ENCODE measurements around the gene CDAN1.
"Not testable (repeated sequence)": the region's sequence is repeated elsewhere in the genome, so short reads cannot be mapped to it uniquely, and the experiment has no call there.

The CDAN1 gene

DNA sequence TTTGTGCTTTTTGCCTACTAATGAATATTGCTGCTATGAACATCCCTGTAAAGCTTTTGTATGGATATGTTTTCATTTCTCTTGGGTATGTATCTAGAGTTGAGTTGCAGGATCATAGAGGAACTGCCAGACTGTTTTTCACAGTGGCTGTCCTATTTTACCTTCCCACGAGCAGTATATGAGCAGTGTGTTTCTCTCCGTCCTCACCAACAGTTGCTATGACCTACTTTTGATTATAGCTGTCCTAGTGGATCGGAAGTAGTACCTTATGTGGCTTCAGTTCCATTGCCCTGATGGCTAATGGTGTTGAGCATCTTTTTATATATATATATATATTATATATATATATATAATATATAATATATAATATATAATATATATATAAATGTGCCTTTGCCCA, 25.2 kb downstream of the CDAN1 start:
- no peak for DNase-seq (ENCODE audit: low read depth in 2 of 2)

DNA sequence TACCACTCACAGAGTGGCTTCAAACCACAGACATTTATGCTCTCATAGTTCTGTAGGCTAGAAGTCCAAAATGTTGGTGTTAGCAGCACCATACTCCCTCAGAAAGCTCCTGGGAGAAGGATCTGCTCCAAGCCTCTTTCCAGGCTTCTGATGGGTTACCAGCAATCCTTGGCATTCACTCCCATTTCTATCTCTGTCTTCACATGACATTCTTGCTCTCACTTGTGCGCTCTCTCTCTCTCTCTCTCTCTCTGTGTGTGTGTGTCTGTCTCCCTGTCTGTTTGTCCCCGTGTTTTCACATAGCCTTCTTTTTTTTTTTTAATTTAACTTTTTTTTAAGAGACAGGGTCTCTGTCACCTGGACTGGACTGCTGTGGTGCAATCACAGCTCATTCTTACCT, 26.3 kb downstream of the CDAN1 start:
- DNase-seq (ENCODE audit: low read depth in 2 of 2): no peak

DNA sequence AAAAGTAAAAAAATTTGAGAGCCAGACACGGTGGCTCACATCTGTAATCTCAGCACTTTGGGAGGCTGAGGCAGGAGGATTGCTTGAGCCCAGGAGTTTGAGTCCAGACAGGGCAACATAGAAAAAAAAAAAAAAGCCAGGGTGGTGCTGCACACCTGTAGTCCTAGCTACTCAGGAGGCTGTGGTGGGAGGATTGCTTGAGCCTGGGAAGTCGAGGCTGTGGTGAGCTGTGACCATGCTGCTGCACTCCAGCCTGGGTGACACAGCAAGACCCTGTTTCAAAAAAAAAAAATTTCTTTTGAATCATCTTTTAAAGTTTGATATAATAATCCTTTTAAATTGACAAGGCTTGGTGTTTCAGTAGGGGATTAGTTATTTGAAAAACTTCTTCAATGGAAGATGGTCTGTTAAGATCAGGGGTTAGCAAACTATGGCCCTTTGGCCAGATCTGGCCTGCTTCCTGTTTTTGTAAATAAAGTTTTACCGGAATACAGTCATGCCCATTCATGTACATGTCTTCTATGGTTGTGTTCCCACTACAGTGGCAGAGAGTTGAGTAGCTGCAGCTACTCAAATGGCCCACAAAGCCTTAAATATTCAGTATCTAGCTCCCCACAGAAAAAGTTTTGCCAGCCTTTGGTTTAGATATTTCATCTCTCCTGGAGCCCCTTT, 28.9 kb downstream of the CDAN1 start:
- no peak for DNase-seq (ENCODE audit: low read depth in 2 of 2)

DNA sequence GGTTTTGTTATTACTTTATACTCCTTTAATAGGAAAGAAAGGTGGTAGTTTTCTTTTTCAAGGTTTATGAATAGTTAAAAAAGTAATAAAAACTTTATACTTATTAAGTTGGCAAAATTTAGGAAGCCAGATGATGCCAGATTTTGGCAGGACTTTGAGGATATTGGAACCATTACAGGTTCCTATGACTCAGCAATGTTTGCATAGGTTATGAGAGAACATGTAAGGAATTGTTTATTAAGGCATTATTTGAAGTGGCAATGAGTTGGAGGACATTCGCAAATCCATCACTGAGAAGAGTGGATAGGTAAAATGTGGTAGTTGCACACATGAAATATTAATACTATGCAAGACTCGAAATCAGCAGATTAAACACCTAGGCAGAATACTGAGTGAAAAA, 29.9 kb downstream of the CDAN1 start:
- DNase-seq (ENCODE audit: low read depth in 2 of 2): no peak

DNA sequence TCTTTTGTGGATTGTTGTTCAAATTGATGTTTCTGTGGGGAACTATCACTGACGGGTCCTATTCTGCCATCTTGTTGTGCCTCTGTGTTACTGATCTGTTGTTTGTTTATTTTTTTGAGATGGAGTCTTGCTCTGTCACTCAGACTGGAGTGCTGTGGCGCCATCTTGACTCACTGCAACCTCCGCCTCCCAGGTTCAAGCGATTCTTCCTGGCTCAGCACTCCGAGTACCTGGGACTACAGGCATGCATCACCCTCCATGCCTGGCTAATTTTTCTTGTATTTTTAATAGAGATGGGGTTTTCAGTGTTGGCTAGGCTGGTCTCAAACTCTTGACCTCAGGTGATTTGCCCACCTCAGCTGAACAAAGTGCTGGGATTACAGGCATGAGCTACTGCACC, 31.6 kb downstream of the CDAN1 start:
- no peak for DNase-seq (ENCODE audit: low read depth in 2 of 2)

DNA sequence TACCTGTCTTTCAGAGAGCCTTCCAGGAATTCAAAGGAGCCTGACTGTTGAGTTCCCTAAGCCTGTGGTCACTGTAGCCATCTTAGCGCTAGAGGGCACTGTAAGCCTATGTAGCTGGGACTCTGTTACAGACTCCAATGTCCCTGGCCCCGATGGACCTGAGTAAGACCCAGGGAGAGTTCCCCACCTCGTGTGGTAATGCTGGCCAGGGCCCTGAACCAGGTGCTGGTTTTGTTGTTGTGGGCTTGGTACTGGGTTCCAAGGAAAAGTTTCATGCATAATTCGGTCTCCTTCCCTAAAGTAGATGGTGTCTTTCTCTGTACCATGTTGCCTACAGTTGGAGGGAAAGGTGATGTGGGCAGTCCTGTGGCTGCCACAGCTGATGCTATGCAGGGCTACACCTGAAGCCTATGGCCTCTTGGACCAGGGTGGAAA, 32.4 kb downstream of the CDAN1 start:
- peak; percentile 4 to 24 for DNase-seq (ENCODE audit: low read depth in 2 of 2)

DNA sequence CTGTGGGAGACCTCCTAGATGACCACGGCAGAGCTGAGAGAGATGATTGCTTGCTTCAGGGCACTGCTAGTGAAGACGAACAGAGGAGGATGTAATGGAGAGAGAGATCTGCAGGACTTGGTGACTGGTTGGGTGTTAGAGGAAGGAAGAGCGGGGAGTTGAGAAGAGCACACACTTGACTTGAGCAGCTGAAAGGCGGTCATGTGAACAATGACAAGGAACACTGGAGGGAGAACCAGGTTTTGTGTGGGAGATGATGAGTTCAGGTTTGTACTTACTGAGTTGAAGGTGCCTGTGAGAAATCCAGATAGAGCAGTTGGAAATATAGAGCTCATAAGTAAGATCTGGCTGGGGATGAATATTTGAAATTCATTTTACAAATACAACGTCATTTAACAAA, 40.3 kb downstream of the CDAN1 start:
- no peak for DNase-seq (ENCODE audit: low read depth in 2 of 2)

DNA sequence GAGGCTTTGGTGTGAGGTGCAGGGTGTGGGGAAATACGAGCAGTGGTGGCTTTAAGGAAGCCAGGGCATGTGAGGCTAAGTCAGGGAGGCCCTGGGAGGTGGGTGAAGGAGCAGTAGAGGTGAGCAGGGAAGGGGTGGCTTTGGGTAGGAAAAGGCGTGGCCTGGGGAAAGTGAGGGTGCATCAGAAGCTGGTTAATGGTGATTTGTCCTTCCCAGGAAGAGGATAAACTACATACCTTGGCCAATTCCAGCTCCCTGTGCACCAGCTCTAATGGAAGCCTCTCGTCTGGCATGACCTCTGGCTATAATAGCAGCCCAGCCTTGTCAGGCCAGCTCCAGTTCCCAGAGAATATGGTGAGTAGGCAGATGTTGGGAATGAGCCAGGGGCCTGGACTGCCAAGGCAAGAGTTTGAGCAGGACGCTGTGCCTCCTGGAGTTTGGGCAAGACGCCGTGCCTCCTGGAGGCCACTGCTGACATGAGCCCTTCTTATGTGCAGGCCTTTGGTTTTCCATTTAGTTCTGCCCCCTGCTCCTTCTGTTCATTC, 41.3 kb downstream of the CDAN1 start:
- no peak for DNase-seq (ENCODE audit: low read depth in 2 of 2)

DNA sequence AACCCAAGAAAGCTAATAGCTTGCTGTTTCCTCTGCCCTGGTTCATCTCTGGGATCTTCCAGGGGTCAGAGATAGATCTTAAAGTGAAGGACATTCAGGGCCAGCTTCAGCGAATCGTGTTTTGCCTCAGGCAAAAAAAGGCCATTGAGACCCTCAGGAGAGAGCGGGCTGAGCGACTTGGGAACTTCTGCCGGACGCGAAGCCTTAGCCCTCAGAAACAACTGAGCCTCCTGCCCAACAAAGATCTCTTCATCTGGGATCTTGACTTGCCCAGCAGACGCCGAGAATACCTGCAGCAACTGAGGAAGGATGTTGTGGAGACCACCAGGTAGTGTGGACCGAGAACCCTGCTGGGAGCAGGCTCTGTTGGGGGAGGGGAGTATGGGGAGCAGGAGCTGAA, 42.5 kb downstream of the CDAN1 start:
- DNase-seq (ENCODE audit: low read depth in 2 of 2): no peak

DNA sequence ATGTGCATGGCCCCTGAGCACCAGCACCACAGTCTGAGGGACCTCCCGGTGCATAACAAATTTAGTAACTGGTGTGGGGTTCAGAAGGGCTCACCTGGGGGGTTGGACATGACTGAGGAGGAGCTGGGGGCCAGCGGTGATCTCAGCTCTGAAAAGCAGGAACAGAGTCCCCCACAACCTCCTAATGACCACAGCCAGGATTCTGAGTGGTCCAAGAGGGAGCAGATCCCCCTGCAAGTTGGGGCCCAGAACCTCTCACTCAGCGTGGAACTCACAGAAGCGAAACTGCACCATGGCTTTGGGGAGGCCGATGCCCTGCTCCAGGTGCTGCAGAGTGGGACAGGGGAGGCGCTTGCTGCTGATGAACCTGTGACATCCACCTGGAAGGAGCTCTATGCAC, 43.0 kb downstream of the CDAN1 start:
- DNase-seq (ENCODE audit: low read depth in 2 of 2): no peak

DNA sequence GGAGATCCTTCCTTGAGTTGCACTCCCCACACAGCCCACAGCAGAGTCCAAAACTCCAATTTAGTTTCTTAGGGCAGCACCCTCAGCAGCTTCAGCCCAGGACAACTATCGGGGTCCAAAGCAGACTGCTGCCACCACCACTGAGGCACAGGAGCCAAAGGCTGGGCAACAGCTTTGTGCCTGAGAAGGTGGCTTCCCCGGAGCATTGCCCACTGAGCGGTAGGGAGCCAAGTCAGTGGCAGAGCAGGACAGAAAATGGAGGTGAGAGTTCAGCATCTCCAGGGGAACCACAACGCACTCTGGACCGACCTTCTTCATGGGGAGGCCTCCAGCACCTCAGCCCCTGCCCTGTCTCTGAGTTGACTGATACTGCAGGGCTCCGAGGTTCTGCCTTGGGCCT, 43.4 kb downstream of the CDAN1 start:
- DNase-seq (ENCODE audit: low read depth in 2 of 2): no peak

DNA sequence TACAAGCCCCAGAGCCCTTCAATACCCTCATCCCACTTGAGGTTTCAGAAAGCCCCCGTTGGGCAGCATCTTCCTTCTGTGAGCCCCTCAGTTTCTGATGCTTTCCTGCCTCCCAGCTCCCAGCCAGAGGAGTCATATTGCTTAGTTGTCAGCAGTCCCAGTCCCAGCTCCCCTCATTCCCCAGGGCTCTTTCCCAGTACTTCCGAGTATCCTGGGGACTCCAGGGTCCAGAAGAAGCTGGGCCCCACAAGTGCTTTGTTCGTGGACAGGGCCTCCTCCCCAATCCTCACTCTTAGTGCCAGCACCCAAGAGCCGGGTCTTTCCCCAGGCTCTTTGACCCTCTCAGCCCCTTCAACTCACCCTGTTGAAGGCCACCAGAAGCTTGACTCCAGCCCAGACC, 43.9 kb downstream of the CDAN1 start:
- no peak for DNase-seq (ENCODE audit: low read depth in 2 of 2)

DNA sequence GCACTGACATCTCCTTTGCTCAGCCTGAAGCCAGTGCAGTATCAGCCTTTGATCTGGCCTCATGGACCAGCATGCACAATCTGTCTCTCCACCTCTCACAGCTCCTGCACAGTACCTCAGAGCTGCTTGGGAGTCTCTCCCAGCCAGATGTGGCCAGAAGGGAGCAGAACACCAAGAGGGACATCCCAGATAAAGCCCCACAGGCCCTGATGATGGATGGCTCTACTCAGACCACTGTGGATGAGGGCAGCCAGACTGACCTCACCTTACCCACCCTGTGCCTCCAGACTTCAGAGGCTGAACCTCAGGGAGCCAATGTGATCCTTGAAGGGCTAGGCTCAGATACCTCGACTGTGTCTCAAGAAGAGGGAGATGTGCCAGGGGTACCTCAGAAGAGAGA, 44.4 kb downstream of the CDAN1 start:
- no peak for DNase-seq (ENCODE audit: low read depth in 2 of 2)

DNA sequence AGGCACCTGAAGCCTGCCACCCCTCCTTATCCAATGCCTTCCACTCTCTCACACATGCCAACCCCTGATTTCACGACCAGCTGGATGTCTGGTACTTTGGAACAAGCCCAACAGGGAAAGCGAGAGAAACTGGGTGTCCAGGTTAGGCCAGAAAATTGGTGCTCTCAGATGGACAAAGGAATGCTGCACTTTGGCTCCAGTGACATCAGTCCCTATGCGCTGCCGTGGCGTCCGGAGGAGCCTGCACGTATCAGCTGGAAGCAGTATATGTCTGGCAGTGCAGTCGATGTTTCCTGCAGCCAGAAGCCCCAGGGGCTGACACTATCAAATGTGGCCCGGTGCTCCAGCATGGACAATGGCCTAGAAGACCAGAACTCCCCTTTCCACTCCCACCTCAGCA, 45.2 kb downstream of the CDAN1 start:
- no peak for DNase-seq (ENCODE audit: low read depth in 2 of 2)

DNA sequence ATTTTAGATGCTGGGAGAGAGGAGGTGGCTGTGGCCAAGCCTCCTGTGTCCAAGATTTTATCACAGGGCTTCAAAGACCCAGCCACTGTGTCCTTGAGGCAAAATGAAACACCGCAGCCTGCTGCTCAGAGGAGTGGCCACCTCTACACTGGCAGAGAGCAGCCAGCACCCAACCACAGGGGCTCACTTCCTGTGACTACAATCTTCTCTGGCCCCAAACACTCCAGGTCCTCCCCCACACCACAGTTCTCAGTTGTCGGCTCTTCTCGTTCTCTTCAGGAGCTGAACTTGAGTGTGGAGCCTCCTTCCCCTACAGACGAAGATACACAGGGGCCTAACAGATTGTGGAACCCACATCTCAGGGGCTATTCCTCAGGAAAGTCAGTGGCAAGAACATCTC, 45.6 kb downstream of the CDAN1 start:
- no peak for DNase-seq (ENCODE audit: low read depth in 2 of 2)

DNA sequence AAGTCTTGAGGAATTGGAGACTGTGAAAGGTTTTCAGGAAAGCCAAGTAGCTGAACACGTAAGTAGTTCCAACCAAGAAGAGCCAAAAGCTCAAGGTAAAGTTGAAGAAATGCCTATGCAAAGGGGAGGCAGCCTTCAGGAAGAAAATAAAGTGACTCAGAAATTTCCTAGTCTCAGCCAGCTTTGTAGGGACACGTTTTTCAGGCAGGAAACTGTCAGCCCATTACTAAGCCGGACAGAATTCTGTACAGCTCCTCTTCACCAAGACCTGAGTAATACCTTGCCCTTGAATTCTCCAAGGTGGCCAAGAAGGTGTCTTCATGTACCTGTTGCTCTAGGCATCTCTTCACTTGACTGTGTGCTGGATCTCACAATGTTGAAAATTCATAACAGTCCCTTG, 48.6 kb downstream of the CDAN1 start:
- DNase-seq (ENCODE audit: low read depth in 2 of 2): no peak

DNA sequence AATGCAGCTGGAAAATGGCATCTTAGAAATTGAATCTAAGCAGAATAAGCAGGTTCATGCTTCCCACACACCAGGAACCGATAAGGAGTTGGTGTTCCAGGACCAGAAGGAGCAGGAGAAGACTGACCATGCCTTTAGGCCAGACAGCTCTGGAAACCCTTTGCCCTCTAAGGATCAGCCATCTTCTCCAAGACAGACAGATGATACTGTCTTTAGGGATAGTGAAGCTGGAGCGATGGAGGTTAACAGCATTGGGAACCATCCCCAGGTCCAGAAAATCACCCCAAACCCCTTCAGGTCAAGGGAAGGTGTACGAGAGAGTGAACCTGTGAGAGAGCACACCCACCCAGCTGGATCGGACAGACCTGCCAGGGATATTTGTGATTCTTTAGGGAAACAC, 49.2 kb downstream of the CDAN1 start:
- no peak for DNase-seq (ENCODE audit: low read depth in 2 of 2)

DNA sequence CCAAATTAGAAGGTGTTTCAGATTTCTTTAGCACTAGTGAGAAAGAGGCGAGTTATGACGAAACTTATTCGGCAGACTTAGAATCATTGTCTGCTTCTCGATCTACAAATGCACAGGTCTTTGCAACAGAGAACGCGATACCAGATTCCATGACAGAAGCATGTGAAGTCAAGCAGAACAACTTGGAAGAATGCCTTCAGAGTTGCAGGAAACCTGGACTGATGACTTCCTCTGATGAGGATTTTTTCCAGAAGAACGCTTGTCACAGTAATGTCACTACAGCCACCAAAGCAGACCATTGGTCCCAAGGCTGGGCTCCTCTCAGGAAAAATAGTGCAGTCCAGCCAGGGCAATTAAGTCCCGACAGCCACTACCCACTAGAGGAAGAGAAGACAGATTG, 50.6 kb downstream of the CDAN1 start:
- DNase-seq (ENCODE audit: low read depth in 2 of 2): no peak

DNA sequence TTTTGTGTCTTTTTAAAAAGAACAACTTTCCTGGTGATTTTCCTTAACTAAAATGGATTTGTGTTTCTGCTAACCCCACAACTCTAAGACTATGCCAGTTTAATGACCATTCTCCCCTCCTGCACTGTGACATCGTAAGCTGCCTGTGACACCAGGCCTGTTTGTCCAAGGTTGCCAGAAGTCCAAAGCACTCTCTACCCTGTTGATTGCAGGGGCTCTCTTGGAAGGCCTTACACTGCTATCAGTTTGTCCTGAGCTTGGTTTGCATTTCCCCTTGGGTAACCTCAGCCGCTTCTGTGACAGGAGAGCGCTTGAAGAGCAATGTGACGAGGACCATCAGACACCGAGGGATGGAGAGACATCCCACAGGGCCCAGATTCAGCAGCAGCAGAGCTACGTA, 55.8 kb downstream of the CDAN1 start:
- no peak for DNase-seq (ENCODE audit: low read depth in 2 of 2)

DNA sequence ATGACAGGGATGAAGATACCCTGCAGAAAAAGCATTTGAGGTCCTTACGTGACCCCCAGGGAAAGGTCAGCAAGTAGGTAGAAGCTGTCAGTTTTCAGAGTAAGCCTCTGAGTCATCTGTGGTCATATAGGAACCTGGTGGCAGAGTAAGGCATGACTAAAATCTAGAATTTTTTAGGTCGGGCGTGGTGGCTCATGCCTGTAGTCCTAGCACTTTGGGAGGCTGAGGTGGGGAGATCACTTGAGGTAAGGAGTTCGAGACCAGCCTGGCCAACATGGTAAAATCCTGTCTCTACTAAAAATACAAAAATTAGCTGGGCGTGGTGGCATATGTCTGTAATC, 56.8 kb downstream of the CDAN1 start:
- DNase-seq (ENCODE audit: low read depth in 2 of 2): not testable (repeated sequence)

DNA sequence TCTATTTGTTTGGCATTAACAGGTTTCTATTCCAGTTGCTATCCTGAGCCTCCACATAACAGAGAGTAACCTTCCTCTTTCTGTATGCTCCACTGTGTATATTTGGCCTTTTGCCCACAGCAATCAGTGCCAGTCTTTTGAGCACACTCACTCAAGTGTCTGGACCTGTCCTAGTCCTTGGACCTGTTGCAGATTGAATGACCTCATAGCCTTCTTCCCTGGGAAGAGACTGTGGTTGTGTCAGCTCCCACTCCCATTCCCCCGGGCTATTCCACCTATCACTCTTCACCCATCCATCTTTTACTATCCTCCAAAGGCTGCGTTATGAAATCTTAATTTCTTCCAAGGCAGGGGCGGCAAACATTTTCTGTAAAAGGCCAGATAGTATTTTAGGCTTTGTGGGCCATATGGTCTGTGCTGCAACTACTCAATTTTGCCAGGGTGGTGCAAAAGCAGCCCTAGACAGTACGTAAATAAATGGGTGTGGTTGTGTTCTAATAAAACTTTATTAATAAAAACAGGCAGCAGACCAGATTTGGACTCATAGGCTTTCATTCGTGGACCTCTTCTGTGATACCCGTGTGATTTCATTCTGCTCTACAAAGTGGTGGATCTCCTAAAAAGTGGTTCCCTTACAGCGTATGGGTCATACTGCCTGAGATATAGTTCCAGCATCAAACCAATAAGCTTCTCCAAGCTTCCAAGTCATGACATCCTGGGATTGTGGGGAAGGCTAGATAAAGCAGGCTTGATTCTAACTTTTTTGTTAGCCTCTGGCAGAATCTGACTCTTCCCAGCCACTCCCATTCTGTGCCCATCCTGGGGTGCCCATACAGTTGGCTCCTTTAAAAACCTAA, 57.4 kb downstream of the CDAN1 start:
- no peak for DNase-seq (ENCODE audit: low read depth in 2 of 2)

DNA sequence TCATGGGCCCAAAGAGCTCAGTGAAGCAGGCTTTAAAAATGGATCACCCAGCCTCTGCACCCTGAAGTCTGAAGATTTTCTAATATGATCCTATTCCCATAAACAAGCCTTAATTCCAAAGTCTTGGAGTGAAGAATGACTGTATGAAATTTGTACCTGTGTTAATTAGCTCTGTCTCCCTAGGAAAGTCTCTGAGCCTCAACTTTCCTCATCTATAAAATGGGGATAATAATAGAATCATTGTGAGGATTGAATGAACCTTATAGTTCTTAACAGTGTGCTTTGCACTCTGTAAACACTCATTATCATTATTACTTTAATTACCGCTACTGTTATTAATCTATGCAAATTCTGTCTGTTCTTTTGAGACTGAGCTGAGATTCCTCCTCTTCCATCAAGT, 61.9 kb downstream of the CDAN1 start:
- no peak for DNase-seq (ENCODE audit: low read depth in 2 of 2)

DNA sequence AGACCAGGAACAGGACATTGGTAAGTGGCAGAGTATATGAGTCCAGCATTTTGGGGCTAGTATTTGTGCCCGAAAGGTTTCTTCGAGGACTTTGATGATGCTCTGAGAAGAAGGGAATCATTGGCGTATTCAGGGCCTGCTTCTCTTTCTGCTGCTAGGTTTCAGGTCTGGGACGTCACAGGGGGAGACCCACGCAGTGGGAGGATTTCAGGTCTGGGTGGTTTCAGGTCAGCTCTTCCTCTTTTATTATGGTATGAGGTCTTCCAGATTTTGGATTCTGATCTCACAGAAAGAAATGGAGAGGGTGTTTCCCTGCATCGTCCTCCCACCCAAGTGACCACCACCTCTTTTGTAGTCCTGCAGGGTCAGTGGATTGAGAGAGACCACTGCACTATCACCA, 62.5 kb downstream of the CDAN1 start:
- DNase-seq (ENCODE audit: low read depth in 2 of 2): no peak
